Measurements from ENCODE around the gene NHERF1.
A peak's percentile ranks its signal among the peaks of the same experiment; 100 is the strongest.

NHERF1 gene

GRCh38 chr17:74748529-74749278 lies at the start of gene NHERF1:
Gene NHERF1 (plus strand): TSS chr17:74748628. CDS start chr17:74748847, 219 bp downstream.
- peaks cover 40% of the 10 kb centered on the region for H3K4me1 ChIP-seq (ENCODE audit: insufficient read depth, low read length)
- H3K36me3 ChIP-seq (ENCODE audit: insufficient read depth, low read length): no peaks in the 10 kb centered on the region
- H3K9me3 ChIP-seq (ENCODE audit: control insufficient read depth, insufficient read depth, low read length): no peaks in the 10 kb centered on the region
- peak within 1 kb of the TSS; percentile 93 for H3K9ac ChIP-seq (ENCODE audit: low read depth, low read length)

- Histone ChIP-seq H3K9ac (ENCODE audit: low read depth, low read length) (no peak overlapping the region), H3K36me3 (ENCODE audit: insufficient read depth, low read length) (no peaks in the 10 kb centered on the region), H3K4me1 (ENCODE audit: insufficient read depth, low read length) (no peaks in the 10 kb centered on the region), H3K9me3 (ENCODE audit: control insufficient read depth, insufficient read depth, low read length) (no peaks in the 10 kb centered on the region)
Measured at GRCh38 chr17:74699236-74699635, 49.2 kb upstream of the NHERF1 start.

- Histone ChIP-seq H3K9ac (ENCODE audit: low read depth, low read length) (no peak overlapping the region), H3K36me3 (ENCODE audit: insufficient read depth, low read length) (no peaks in the 10 kb centered on the region), H3K4me1 (ENCODE audit: insufficient read depth, low read length) (no peaks in the 10 kb centered on the region), H3K9me3 (ENCODE audit: control insufficient read depth, insufficient read depth, low read length) (no peaks in the 10 kb centered on the region)
Measured at GRCh38 chr17:74702116-74702871, 46.1 kb upstream of the NHERF1 start.

GRCh38 chr17:74703311-74703710 lies 45.1 kb upstream of the NHERF1 start:
- H3K9me3 ChIP-seq (ENCODE audit: control insufficient read depth, insufficient read depth, low read length): no peaks in the 10 kb centered on the region
- H3K4me1 ChIP-seq (ENCODE audit: insufficient read depth, low read length): no peaks in the 10 kb centered on the region
- no peak overlapping the region for H3K9ac ChIP-seq (ENCODE audit: low read depth, low read length)
- H3K36me3 ChIP-seq (ENCODE audit: insufficient read depth, low read length): no peaks in the 10 kb centered on the region

- Histone ChIP-seq H3K9ac (ENCODE audit: low read depth, low read length) (no peak overlapping the region), H3K4me1 (ENCODE audit: insufficient read depth, low read length) (no peaks in the 10 kb centered on the region), H3K36me3 (ENCODE audit: insufficient read depth, low read length) (no peaks in the 10 kb centered on the region), H3K9me3 (ENCODE audit: control insufficient read depth, insufficient read depth, low read length) (no peaks in the 10 kb centered on the region)
Measured at GRCh38 chr17:74704544-74704943, 43.9 kb upstream of the NHERF1 start.

- no peaks in the 10 kb centered on the region for H3K9me3 ChIP-seq (ENCODE audit: control insufficient read depth, insufficient read depth, low read length)
- no peaks in the 10 kb centered on the region for H3K36me3 ChIP-seq (ENCODE audit: insufficient read depth, low read length)
- no peaks in the 10 kb centered on the region for H3K4me1 ChIP-seq (ENCODE audit: insufficient read depth, low read length)
- no peak overlapping the region for H3K9ac ChIP-seq (ENCODE audit: low read depth, low read length)
Measured at GRCh38 chr17:74711058-74711824, 37.2 kb upstream of the NHERF1 start.

GRCh38 chr17:74712301-74712700 lies 36.1 kb upstream of the NHERF1 start:
- Histone ChIP-seq H3K4me1 (ENCODE audit: insufficient read depth, low read length) (no peaks in the 10 kb centered on the region), H3K9me3 (ENCODE audit: control insufficient read depth, insufficient read depth, low read length) (no peaks in the 10 kb centered on the region), H3K36me3 (ENCODE audit: insufficient read depth, low read length) (no peaks in the 10 kb centered on the region), H3K9ac (ENCODE audit: low read depth, low read length) (no peak overlapping the region)

- H3K36me3 ChIP-seq (ENCODE audit: insufficient read depth, low read length): no peaks in the 10 kb centered on the region
- H3K9me3 ChIP-seq (ENCODE audit: control insufficient read depth, insufficient read depth, low read length): no peaks in the 10 kb centered on the region
- H3K9ac ChIP-seq (ENCODE audit: low read depth, low read length): no peak within 1 kb of the TSS
- H3K4me1 ChIP-seq (ENCODE audit: insufficient read depth, low read length): no peaks in the 10 kb centered on the region
Measured at GRCh38 chr17:74712756-74713155, 35.7 kb upstream of the NHERF1 start, which contains the start of gene CD300LF. Gene CD300LF (minus strand): TSS chr17:74712923. CDS start chr17:74712866, 57 bp downstream.

- Histone ChIP-seq H3K36me3 (ENCODE audit: insufficient read depth, low read length) (no peaks in the 10 kb centered on the region), H3K9ac (ENCODE audit: low read depth, low read length) (no peak overlapping the region), H3K4me1 (ENCODE audit: insufficient read depth, low read length) (no peaks in the 10 kb centered on the region), H3K9me3 (ENCODE audit: control insufficient read depth, insufficient read depth, low read length) (no peaks in the 10 kb centered on the region)
Measured at GRCh38 chr17:74713171-74713755, 35.2 kb upstream of the NHERF1 start.

GRCh38 chr17:74715144-74715543 lies 33.3 kb upstream of the NHERF1 start:
- H3K4me1 ChIP-seq (ENCODE audit: insufficient read depth, low read length): no peaks in the 10 kb centered on the region
- no peak overlapping the region for H3K9ac ChIP-seq (ENCODE audit: low read depth, low read length)
- no peaks in the 10 kb centered on the region for H3K36me3 ChIP-seq (ENCODE audit: insufficient read depth, low read length)
- H3K9me3 ChIP-seq (ENCODE audit: control insufficient read depth, insufficient read depth, low read length): no peaks in the 10 kb centered on the region

GRCh38 chr17:74720506-74720905 lies 27.9 kb upstream of the NHERF1 start:
- no peaks in the 10 kb centered on the region for H3K4me1 ChIP-seq (ENCODE audit: insufficient read depth, low read length)
- H3K9me3 ChIP-seq (ENCODE audit: control insufficient read depth, insufficient read depth, low read length): no peaks in the 10 kb centered on the region
- no peaks in the 10 kb centered on the region for H3K36me3 ChIP-seq (ENCODE audit: insufficient read depth, low read length)
- no peak overlapping the region for H3K9ac ChIP-seq (ENCODE audit: low read depth, low read length)

GRCh38 chr17:74722782-74723181 lies 25.6 kb upstream of the NHERF1 start:
- Histone ChIP-seq H3K9me3 (ENCODE audit: control insufficient read depth, insufficient read depth, low read length) (no peaks in the 10 kb centered on the region), H3K4me1 (ENCODE audit: insufficient read depth, low read length) (no peaks in the 10 kb centered on the region), H3K36me3 (ENCODE audit: insufficient read depth, low read length) (no peaks in the 10 kb centered on the region), H3K9ac (ENCODE audit: low read depth, low read length) (no peak overlapping the region)

- no peaks in the 10 kb centered on the region for H3K4me1 ChIP-seq (ENCODE audit: insufficient read depth, low read length)
- no peaks in the 10 kb centered on the region for H3K9me3 ChIP-seq (ENCODE audit: control insufficient read depth, insufficient read depth, low read length)
- H3K9ac ChIP-seq (ENCODE audit: low read depth, low read length): no peak overlapping the region
Measured at GRCh38 chr17:74723891-74724290, 24.5 kb upstream of the NHERF1 start.

GRCh38 chr17:74725111-74725510 lies 23.3 kb upstream of the NHERF1 start:
- no peaks in the 10 kb centered on the region for H3K4me1 ChIP-seq (ENCODE audit: insufficient read depth, low read length)
- no peak overlapping the region for H3K9ac ChIP-seq (ENCODE audit: low read depth, low read length)
- no peaks in the 10 kb centered on the region for H3K9me3 ChIP-seq (ENCODE audit: control insufficient read depth, insufficient read depth, low read length)
- no peaks in the 10 kb centered on the region for H3K36me3 ChIP-seq (ENCODE audit: insufficient read depth, low read length)

More at GRCh38 chr17:74723891-74724290, 24.5 kb upstream of the NHERF1 start:
- no peaks in the 10 kb centered on the region for H3K36me3 ChIP-seq (ENCODE audit: insufficient read depth, low read length)
